DND-41 (cell line): ENCODE results near the gene TBX6.

ENCODE experiments used
- CTCF ChIP-seq: IDR thresholded peaks from 2 replicates; pipeline ENCODE4 v1.5.1; 2012; ENCODE audit warnings: borderline replicate concordance, low read length, moderate library complexity, mild to moderate bottlenecking; ENCODE audit not compliant: poor library complexity, severe bottlenecking; ENCODE audit errors: extremely low read depth
- EZH2 ChIP-seq: IDR thresholded peaks from 3 replicates; pipeline ENCODE4 v1.6.1; 2012; ENCODE audit warnings: borderline replicate concordance, low read depth, mild to moderate bottlenecking, moderate library complexity, low read length, inconsistent platforms; ENCODE audit not compliant: severe bottlenecking

- TF ChIP-seq EZH2 (no peak), CTCF (no peak)
These were observed 7.5 kb downstream of the TBX6 start for GRCh38 chr16:30084096-30084815.
